GM21786 (cell line): ENCODE results near the gene TMEM54.

Experiments
- ATAC-seq: cut with Tn5 transposase; IDR thresholded peaks from one replicate; pipeline ENCODE4 v1.9.1; 2021; ENCODE audit not compliant: unreplicated experiment

The TMEM54 gene

GRCh38 chr1:32865639-32866405, 35.4 kb downstream of the TMEM54 start:
- no peak for ATAC-seq

- ATAC-seq = no peak
Observed at GRCh38 chr1:32864375-32865019, 36.7 kb downstream of the TMEM54 start.

- no peak for ATAC-seq
Observed at GRCh38 chr1:32863881-32864245, 37.3 kb downstream of the TMEM54 start.

DNA sequence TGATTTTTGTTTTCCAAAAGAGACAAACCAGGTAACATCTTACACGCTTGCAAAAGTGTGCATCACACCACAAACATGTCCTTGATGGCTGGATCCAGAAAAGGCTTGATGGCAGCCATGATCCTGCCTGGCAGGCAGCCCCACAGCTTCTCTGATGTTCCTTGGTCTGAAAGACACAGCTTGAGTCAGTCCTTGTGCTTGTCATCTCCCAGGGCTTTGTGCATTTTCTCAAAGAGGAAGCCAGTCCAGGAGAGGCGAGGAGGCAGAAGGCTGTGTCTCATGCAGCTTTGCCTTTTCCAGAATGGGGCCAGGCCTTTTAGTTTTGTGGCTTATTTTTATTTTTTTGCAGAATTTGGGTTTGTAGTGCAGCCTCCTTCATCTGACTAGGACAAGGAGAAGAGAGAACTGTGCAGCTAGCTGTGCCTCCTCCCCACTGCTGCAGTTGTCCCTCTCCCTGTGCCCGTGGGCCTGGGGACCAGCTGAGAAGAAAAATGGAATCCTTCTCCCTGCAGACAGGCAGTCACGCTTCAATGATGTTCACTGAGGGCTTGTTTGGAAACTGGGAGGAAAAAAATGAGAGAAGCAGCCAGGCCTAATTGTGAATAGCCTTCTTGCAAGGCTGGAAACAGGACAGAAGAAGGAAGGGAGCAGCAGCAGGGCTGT, 37.8 kb downstream of the TMEM54 start:
- no peak for ATAC-seq

DNA sequence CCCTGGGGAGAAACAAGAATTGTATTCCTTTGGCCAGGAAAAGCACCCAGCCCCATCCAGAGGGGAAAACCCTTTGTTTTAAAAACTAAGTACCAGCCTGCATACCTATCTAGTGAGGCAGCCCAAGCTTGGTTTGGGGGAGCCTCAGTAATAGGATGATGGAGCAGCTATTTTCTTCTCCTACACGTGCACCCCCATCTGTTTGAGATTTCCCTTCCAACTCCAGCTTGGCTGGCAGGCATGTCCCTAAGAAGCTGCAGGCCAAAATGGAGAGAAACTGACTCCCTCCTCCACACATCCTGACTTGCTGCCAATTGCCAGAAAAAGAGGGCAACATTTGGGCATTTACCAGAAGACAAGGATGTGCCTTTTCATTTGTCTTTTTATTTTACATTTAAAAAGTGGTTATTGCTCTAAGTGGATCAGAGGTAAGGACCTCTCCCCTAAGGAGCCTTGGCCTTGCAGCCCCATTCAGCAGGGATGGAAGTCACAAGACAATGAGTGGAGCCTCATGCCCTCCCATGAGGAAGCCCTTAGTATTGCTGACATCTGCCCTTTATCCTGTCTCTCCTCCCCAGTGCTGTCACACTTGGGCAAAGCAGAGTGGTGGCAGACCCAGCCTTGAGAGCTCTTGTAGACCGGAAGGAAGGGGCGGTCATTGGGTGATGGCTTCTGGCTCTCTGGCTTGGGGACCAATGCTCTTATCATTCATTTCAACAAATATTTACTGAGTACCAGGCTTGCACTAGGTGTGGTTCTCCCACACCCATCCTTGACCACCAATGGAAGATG, 39.1 kb downstream of the TMEM54 start:
- ATAC-seq = no peak

DNA sequence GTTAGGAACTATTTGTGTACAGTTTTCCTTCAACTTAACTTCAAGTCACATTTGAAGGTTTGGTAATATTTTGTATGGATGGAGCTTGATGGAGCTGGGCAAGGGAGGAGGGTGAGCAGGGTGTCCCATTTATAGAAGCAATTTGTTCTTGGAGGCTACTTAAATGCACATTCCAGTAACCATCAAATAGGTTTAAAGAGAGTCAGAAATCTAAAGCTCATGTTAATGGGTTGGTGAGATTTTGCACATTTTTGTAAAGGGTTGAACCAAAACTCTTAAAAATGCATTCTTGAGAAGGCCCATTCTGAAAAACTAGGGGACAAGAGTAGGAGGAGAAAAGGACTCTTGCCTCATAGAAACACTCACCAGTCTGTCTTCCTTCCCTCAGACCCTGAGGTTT, 40.6 kb downstream of the TMEM54 start:
- no peak for ATAC-seq

- ATAC-seq = no peak
Observed at GRCh38 chr1:32859915-32860314, 41.3 kb downstream of the TMEM54 start.

DNA sequence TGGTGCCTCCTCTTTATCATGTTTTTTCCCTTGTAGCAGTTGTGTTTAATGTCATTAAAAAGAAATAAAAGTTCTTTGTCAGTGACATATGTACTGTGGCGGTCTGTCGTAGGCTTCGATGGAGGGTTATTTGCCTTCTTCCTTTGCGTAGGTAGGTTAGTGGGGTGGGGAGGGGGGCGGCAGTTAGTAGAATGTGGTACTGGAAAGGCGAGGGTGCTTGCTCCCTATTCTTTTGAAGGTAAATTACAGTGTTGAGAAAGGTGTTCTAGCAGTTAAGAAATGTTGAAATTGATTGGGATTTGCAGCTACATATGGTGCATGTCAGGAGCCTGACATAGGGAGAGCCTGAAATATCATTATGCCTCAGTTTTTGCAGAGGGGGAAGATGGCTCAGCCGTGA, 42.4 kb downstream of the TMEM54 start:
- ATAC-seq = no peak

GRCh38 chr1:32858136-32858535, 43.1 kb downstream of the TMEM54 start:
- ATAC-seq = no peak

- no peak for ATAC-seq
Observed at GRCh38 chr1:32855861-32856617, 45.1 kb downstream of the TMEM54 start.

GRCh38 chr1:32848354-32849063, 52.7 kb downstream of the TMEM54 start:
- no peak for ATAC-seq
